GM15510 (cell line): Measurements from ENCODE around the gene MGAT2.

ENCODE experiments used
- POLR2A ChIP-seq: IDR thresholded peaks from 3 replicates; pipeline ENCODE4 v1.6.1; 2011; ENCODE audit warnings: borderline replicate concordance; ENCODE audit not compliant: insufficient read length; ENCODE audit errors: extremely low read depth

MGAT2 gene

DNA sequence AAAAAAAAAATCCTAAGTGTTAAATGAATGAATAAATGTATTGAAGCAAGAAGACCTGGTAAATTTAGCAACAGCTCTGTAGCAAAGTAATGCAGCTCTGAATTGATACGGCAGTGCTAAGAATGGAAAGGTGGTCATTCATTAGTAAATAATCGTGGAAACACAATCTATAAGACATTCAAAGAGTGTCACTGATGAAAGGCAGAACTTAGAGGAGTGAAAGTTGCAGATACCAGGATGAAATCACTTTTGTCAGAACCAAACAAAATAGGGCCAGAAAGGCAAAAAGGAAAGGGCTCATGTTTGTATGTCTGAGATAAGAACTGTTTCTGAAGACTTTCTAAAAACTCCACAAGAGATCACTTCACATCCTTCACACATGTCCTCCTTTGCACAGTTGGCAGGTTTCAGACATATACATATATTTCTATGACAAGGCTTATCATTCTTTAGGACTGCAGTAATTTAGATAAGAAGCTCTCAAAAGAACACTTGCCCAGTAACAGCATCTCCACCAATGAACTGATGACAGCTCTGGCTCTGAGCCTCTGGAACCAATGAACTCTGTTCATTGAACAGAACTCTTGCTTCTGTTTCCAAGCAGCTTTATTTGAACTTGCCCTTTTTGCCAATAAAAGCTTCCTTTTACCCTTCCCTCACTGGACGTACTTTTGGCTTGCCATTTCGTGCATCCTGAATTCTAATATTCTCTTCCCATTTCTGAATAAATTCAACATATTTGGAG, 26.1 kb upstream of the MGAT2 start:
- TF ChIP-seq POLR2A, result no peak

DNA sequence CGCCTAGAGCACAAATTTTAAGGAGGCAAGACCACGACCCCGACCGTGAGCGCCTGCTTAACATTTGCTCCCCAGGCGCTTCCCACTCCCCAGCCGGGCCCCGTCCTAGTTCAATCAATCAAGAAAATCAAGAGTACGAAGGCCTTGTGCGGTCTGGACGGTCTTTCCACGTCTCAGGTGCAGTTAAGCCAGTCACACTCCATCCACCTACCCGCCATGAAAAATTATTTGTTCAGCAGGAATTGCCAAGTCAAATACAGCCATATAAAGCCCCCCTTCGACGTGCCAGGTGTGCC, 22.5 kb upstream of the MGAT2 start:
- TF ChIP-seq POLR2A, result no peak

DNA sequence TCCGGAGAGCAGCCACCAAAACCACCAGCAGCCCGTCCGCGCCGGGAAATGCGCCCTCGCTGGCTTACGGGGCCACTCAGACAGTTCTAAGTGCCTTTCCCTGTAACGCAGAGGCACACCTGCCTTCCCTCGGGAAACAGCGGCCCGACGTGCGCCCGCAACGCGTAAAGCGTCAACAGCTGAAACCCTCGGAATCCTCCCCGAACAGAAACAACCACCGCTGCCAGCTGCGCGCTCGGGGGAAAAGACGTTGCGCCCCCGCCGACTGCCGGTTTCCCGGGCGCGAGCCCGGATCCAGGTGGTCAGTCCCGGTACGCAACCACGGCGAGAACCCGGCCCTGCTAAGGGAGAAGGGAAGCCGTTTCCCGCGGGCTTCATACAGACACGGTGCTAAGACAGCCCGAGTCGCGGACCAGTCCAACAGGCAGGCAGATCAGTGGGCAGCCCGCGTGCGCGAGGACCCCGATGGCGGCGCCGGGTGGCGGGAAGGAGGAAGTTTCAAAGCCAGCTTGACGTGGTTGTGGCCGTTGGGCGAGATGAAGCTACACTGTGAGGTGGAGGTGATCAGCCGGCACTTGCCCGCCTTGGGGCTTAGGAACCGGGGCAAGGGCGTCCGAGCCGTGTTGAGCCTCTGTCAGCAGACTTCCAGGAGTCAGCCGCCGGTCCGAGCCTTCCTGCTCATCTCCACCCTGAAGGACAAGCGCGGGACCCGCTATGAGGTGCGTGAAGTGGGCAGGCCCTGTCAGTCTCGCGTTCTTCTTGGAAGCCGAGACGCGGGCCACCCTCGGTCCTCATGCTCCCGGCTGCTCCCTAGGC, 21.9 kb upstream of the MGAT2 start, which contains the start of gene LRR1:
LRR1 (plus strand) TSS at position 456 of the 816 bp plus-strand sequence; CDS start at position 537, 81 bp downstream.
- peak; percentile 85 for TF ChIP-seq POLR2A

DNA sequence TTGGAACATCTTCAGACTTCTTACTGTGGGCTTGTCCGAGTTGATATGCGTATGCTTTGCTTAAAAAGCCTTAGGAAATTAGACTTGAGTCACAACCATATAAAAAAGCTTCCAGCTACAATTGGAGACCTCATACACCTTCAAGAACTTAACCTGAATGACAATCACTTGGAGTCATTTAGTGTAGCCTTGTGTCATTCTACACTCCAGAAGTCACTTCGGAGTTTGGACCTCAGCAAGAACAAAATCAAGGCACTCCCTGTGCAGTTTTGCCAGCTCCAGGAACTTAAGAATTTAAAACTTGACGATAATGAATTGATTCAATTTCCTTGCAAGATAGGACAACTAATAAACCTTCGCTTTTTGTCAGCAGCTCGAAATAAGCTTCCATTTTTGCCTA, 13.0 kb upstream of the MGAT2 start:
- TF ChIP-seq POLR2A, result no peak

DNA sequence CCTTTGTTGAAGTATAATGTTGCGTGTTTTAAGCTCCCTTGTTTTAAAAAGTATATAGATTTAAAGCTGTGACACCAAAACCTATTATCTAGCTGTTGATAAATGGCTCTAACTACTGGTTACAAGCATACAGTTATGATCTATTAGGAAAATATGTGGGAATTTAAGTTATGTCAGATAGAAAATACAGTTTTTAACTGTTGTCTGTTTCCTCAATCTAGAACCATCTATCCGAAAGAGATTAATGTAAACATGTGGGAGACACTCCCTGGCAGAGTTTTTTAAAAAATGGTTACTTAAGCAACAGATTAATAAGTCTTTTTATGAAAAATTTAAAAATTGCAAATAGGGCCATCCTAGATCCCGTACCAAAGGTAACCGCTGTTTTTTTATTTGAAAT, 8.3 kb upstream of the MGAT2 start:
- TF ChIP-seq POLR2A, result no peak

DNA sequence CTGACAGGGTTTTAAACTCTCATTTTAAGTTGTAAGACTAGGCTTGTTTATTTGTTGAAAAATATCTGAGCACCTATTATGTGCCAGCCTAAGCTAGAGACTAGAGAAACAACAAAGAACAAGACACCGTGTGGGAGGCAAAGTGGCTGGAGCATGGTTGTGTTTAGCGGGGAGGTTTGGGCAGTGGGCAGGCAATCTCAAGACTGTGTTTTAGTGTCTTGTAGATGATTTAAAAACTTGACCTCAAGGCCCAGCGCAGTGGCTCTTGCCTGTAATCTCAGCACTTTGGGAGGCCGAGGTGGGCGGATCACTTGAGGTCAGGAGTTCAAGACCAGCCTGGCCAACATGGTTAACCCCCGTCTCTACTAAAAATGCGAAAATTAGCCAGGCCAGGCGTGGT, 7.9 kb upstream of the MGAT2 start:
- TF ChIP-seq POLR2A, result no peak

DNA sequence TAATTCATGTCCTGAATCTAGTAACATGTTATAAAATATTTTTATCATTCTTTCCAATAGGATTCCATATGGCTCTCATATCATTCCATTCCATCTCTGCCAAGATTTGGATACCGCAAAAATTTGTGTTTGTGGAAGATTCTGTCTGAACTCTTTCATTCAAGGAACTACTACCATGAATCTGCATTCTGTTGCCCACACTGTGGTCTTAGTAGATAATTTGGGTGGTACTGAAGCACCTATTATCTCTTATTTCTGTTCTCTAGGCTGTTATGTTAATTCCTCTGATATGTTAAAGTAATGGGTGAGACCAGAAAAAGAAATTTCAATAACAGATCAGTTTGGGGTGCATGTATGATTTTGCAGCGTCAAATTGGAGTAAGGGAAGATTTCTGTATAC, 6.4 kb upstream of the MGAT2 start:
- TF ChIP-seq POLR2A, result no peak

DNA sequence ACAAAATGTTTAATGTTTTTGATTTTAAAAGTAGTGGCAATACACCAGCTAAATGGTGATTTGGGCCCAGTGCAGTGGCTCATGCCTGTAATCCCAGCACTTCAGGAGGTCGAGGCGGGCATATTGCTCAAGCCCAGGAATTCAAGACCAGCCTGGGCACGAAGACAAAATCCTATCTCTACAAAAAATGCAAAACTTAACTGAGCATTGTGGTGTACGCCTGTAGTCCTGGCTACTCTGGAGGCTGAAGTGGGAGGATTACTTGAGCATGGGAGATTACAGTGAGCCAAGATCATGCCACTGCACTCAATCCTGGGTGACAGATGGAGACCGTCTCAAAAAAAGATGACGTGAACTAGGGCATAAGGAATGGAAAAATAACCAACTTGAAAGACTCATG, 4.8 kb upstream of the MGAT2 start:
- no peak for TF ChIP-seq POLR2A

DNA sequence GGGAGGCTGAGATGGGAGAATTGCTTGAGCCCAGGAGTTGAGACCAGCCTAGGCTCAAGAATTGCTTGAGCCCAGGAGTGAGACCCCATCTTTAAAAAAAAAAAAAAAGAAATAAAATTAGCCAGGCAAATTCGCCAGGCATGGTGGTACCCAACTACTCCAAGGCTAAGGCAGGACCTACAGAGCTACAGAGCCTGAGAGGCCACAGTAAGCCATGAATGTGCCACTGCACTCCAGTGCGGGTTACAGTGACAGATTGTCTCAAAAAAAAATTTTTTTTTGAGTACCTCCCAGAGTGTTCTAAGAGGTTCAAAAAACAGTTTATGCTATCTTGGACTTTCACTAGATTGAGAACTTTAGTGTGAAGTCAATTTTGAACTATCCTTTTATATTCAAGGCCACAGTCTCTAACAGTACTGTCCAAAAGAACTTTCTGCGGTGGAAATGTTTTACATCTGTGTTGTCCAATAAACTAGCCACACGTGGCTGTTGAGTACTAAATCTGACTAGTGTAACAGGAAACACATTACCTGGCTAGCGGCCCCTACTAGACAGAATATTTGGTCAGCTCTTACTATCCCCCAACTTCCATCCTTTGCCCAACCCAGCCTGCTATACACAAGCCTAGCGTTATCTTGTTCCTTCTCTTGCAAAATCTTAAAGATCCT, 2.6 kb upstream of the MGAT2 start:
- no peak for TF ChIP-seq POLR2A

DNA sequence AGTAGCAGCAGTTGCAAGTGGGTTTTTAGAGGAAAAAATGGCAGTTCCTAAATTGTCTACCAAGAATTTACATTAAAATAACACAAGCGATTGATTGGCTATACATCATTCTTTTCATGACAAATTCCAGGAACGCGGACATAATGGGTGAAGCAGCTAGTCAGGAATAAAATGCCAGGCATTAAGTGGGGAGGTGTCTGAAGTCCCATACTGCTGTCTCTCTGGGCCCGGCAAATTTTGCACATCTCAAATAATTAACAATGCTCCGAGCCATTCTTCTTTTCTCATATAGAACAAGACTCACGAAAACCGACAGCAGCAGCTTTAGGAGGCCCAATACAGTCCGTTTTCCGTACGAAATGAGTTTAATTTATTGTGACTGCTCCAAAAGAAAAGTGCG, 869 bp upstream of the MGAT2 start:
- no peak for TF ChIP-seq POLR2A

DNA sequence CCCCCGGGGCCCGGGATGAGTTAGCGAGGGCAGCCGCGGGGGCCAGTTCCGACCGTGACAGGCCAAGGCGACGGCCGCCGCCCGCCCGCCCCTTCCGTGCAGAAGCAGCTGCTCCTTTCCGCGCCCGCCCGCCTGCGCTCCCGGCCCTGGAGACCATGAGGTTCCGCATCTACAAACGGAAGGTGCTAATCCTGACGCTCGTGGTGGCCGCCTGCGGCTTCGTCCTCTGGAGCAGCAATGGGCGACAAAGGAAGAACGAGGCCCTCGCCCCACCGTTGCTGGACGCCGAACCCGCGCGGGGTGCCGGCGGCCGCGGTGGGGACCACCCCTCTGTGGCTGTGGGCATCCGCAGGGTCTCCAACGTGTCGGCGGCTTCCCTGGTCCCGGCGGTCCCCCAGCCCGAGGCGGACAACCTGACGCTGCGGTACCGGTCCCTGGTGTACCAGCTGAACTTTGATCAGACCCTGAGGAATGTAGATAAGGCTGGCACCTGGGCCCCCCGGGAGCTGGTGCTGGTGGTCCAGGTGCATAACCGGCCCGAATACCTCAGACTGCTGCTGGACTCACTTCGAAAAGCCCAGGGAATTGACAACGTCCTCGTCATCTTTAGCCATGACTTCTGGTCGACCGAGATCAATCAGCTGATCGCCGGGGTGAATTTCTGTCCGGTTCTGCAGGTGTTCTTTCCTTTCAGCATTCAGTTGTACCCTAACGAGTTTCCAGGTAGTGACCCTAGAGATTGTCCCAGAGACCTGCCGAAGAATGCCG, 699 bp downstream of the MGAT2 start:
- no peak for TF ChIP-seq POLR2A

DNA sequence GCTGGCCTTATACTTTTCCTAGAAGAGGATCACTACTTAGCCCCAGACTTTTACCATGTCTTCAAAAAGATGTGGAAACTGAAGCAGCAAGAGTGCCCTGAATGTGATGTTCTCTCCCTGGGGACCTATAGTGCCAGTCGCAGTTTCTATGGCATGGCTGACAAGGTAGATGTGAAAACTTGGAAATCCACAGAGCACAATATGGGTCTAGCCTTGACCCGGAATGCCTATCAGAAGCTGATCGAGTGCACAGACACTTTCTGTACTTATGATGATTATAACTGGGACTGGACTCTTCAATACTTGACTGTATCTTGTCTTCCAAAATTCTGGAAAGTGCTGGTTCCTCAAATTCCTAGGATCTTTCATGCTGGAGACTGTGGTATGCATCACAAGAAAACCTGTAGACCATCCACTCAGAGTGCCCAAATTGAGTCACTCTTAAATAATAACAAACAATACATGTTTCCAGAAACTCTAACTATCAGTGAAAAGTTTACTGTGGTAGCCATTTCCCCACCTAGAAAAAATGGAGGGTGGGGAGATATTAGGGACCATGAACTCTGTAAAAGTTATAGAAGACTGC, 1.5 kb downstream of the MGAT2 start:
- TF ChIP-seq POLR2A, result no peak

DNA sequence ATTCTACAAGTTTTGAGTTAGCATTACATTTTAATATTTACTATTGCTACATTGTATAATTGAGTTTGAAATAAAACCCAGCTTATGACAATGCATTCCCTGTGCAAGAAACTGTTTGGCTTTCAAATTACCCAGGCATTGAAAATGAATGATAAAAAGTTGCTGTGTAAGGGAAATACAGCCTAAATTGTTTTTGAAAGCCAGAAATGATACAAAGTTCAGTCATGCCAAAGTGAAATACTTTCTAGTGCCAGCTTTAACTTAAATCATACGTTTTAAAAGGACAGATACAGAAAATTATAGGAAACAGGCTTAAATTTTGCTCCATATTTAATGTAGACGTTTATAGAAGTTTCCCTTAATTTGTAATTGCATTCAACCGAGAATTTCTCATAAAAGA, 2.8 kb downstream of the MGAT2 start:
- no peak for TF ChIP-seq POLR2A
